VCaP (cell line): ENCODE measurements around the gene FGF14.

Experiments
- H3K27ac ChIP-seq: fragments of 450-650 bp; 2 replicates; pipeline ENCODE4 v1.5.1; 2017
- CTCF ChIP-seq: fragments of 450-650 bp; conservative IDR thresholded peaks from 2 replicates; pipeline ENCODE4 v1.5.1; 2017; ENCODE audit warnings: mild to moderate bottlenecking, moderate library complexity

FGF14 gene

GRCh38 chr13:102369302-102369701 is 32.5 kb downstream of the FGF14 start:
- TF ChIP-seq CTCF: no peak
- H3K27ac ChIP-seq: no peak overlapping the region

GRCh38 chr13:102367836-102368235 is 34.0 kb downstream of the FGF14 start:
- no peak overlapping the region for H3K27ac ChIP-seq
- TF ChIP-seq CTCF: no peak

- no peak for TF ChIP-seq CTCF
- no peak overlapping the region for H3K27ac ChIP-seq
These were observed 40.7 kb downstream of the FGF14 start for GRCh38 chr13:102361113-102361512.

GRCh38 chr13:102359264-102359663 is 42.6 kb downstream of the FGF14 start:
- TF ChIP-seq CTCF: no peak

GRCh38 chr13:102355251-102355650 is 46.6 kb downstream of the FGF14 start:
- no peak overlapping the region for H3K27ac ChIP-seq
- no peak for TF ChIP-seq CTCF

More at GRCh38 chr13:102359264-102359663, 42.6 kb downstream of the FGF14 start:
- no peak overlapping the region for H3K27ac ChIP-seq

GRCh38 chr13:102354011-102354410 is 47.8 kb downstream of the FGF14 start:
- no peak for TF ChIP-seq CTCF
- H3K27ac ChIP-seq: no peak overlapping the region

GRCh38 chr13:102351521-102351920 is 50.3 kb downstream of the FGF14 start:
- H3K27ac ChIP-seq: no peak overlapping the region
- TF ChIP-seq CTCF: no peak

- no peak for TF ChIP-seq CTCF
These were observed 54.4 kb downstream of the FGF14 start for GRCh38 chr13:102347490-102347889.

More at GRCh38 chr13:102347490-102347889, 54.4 kb downstream of the FGF14 start:
- no peak overlapping the region for H3K27ac ChIP-seq
